Measurements from ENCODE around the gene MED16.

DNA sequence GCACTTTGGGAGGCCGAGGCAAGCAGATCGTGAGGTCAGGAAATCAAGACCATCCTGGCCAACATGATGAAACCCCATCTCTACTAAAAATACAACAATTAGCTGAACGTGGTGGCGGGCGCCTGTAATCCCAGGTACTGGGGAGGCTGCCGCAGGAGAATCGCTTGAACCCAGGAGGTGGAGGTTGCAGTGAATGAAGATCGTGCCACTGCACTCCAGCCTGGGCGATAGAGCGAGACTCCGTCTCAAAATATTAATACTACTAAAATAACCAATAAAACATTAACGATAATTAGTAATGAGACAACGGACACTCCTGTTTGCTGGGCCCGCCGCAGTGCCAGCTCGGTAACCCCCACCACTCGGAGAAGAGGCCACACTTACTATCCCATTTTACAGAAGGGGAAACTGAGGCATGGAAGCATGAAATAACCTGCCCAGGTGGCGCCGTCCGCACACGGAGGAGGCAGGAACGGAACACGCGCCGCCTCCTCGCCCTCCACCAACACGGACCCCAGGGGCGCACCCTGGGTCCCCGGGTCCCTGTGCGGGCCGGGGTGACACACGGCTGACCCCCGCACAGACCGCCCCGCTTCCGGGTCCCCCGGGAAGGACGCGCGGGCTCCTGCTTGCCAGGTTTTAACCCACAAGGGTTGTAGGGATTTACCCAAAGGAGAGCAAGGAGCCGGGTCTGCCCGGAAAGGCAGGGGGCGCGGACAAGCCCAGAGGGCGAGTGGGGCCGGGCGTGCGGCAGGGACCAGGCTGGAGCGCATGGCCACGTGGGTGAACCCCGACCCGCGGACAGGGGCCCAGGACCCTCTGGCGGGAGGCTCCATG is 18.4 kb upstream of the MED16 start:
- TF ChIP-seq GATA2 (IDR thresholded peaks at IDR 0.05; ENCODE audit: low read depth, low read length) (no peak), GATA3 (IDR thresholded peaks at IDR 0.05; ENCODE audit: low read depth, low read length) (no peak)
